Mucosa of descending colon (tissue), 3 donors: ENCODE data around the gene FBXO9. TPM values are rescaled to one million over a fixed set of nuclear protein-coding genes. Genes with fewer than 3 reads are reported as not detected.

Experiments
- ATAC-seq: fragments of 200-7000 bp; cut with Tn5 transposase; one replicate; pipeline ENCODE4 v1.9.1; 2020; ENCODE audit warnings: mild to moderate bottlenecking, moderate library complexity
- DNase-seq, 3 donors: peaks; one replicate each; pipeline ENCODE4 v3.0.0-alpha.2; 2020
- H3K36me3 ChIP-seq: fragments of 200-600 bp; one replicate; pipeline ENCODE4 v1.8.0; 2021; ENCODE audit warnings: low read depth, mild to moderate bottlenecking
- H3K4me1 ChIP-seq: fragments of 200-600 bp; one replicate; pipeline ENCODE4 v1.8.0; 2021; ENCODE audit warnings: low read depth, mild to moderate bottlenecking
- H3K4me3 ChIP-seq: fragments of 200-600 bp; one replicate; pipeline ENCODE4 v1.8.0; 2021; ENCODE audit warnings: mild to moderate bottlenecking
- H3K9me3 ChIP-seq: fragments of 200-600 bp; one replicate; pipeline ENCODE4 v1.8.0; 2021; ENCODE audit warnings: mild to moderate bottlenecking
- CTCF ChIP-seq: fragments of 200-600 bp; IDR thresholded peaks from one replicate; pipeline ENCODE4 v1.8.0; 2022; ENCODE audit warnings: antibody characterized with exemption, mild to moderate bottlenecking
- intact Hi-C, 2 donors: fragments of 100-400 bp; cut with DNase I in 1 of 2; cut with micrococcal nuclease in 1 of 2; formaldehyde crosslinking; loops; one replicate each; pipeline versions ENCODE4 v1.11.0 to v1.11.1; 2022; cut with DNase I, micrococcal nuclease
- total RNA-seq, 3 donors: library from RNA; stranded (reverse); fragmentation: NEBNext Ultra II Directional in 2 of 3; extraction: Animal tissue kit (Norgen Biotek cat#: 25700) in 2 of 3; gene quantifications; one replicate each; pipeline versions ENCODE4 v1.2.1 to v1.2.4, GENCODE V29; 2021 to 2023
- donor health status: DM: no; HTN: no; CAD: no; lungs with moderate emphysema.
- donor health status: DM: no; HTN: no; CAD: no.
- donor health status: DM: no; HTN: yes; CAD: no.

Gene FBXO9
- total RNA-seq, 3 donors from 2014 or later = 80.3 to 100 (median 80.4) TPM

GRCh38 chr6:53115741-53116140 lies 50.5 kb downstream of the FBXO9 start:
- Histone ChIP-seq H3K36me3 (no peaks in the 10 kb centered on the region), H3K9me3 (no peaks in the 10 kb centered on the region), H3K4me3 (no peak overlapping the region), H3K4me1 (peaks cover 2% of the 10 kb centered on the region)
- no peak for ATAC-seq
- DNase-seq = no peak
- intact Hi-C loops = no loop called here
- no peak for TF ChIP-seq CTCF

- Histone ChIP-seq H3K9me3 (no peaks in the 10 kb centered on the region), H3K4me3 (no peak overlapping the region), H3K4me1 (no peaks in the 10 kb centered on the region), H3K36me3 (no peaks in the 10 kb centered on the region)
- DNase-seq = no peak
- ATAC-seq = no peak
- intact Hi-C loops = no loop called here
- TF ChIP-seq CTCF = no peak
Measured at GRCh38 chr6:53119349-53119748, 54.1 kb downstream of the FBXO9 start.

- ATAC-seq = peak; percentile 72
- intact Hi-C loops = no loop called here
Measured at GRCh38 chr6:53119772-53120409, 54.7 kb downstream of the FBXO9 start.

GRCh38 chr6:53124131-53124800 lies 59.1 kb downstream of the FBXO9 start:
- no peak for DNase-seq
- no peak overlapping the region for H3K4me3 ChIP-seq
- intact Hi-C loops = no loop called here
- no peak for TF ChIP-seq CTCF
- no peaks in the 10 kb centered on the region for H3K36me3 ChIP-seq
- no peaks in the 10 kb centered on the region for H3K9me3 ChIP-seq
- no peak for ATAC-seq
- no peaks in the 10 kb centered on the region for H3K4me1 ChIP-seq

More at GRCh38 chr6:53119772-53120409, 54.7 kb downstream of the FBXO9 start:
- no peak for TF ChIP-seq CTCF
- Histone ChIP-seq H3K36me3 (no peaks in the 10 kb centered on the region), H3K4me3 (no peak overlapping the region), H3K4me1 (no peaks in the 10 kb centered on the region), H3K9me3 (no peaks in the 10 kb centered on the region)
- DNase-seq = peak; percentile 29 to 52 (median 43)

- no peaks in the 10 kb centered on the region for H3K36me3 ChIP-seq
- no peak for TF ChIP-seq CTCF
- intact Hi-C loops = no loop called here
- no peaks in the 10 kb centered on the region for H3K9me3 ChIP-seq
- no peaks in the 10 kb centered on the region for H3K4me1 ChIP-seq
- DNase-seq = no peak
- H3K4me3 ChIP-seq = no peak overlapping the region
- ATAC-seq = no peak
Measured at GRCh38 chr6:53125276-53125675, 60.1 kb downstream of the FBXO9 start.
